ENCODE measurements around the gene PRKN.

PRKN gene

DNA sequence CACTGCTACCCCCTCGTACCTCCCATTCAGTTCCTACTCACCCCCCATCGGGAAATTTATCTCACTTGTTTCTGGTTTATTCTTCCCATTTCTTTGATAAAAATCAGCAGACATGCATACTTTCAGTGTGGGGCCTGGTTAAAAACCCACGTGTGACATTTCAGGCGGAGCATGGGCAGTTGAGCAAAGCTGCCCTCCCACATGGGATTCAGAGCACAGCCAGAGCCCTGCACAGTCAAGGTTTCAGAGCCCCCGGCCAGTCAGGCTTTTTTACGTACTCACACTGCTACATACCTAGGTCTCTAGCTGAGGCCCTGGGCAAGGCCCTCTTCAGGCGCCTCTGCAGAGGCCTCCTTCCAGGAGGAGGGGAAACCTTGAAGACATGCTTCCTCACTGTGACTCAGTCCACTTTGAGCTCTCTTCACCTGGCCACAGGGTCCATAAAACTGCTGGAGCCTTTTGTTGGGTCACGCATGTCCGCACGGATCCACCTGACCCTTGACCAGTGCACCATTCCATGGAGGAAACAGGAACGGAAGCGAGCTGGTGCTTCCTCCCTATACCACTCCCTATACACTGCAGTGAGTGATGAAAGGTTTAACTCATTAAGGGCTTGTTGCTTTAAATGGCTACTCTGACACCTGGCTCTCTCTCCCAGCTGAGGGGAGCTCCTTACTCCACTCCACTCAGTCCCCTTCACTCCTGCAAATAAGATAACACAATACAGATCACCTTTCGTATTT lies 713.3 kb downstream of the PRKN start:
- no peak for DNase-seq

DNA sequence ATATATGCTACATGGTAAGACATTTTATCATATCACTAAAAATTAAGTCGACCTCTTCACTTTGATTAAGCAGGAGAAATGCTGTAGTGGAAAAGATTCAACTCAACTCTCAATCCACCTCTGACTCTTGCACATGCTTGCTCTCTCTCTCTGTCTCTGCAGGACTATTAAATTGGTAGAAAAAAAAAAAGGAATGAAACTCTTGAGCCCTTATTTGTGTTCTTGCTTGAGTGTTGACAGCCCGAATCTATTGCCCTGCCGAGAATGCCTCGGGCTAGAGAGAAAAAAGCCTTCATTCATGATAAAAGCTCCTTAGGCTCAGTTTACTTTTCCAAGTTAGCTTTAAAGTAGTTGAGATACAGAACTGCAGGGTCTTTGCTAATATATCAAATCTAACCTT lies 722.2 kb downstream of the PRKN start:
- DNase-seq = no peak

DNA sequence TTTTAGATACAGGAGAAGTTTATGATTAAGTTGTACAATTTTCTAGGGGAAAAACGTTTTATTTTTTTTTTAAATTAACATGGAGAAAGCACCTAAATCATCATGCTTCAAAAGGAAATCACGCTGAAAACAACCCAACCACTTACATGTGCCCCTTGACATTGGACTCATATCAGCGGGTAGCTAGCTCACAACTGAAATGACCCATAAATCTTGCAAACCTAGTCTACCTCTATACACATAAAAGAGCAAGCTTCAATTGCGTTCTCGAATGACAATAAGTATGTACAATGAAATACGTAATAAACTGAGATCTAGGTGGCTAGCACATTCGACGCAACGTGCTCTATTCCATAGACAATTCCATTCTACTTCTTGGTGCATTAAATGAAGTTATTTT lies 730.8 kb downstream of the PRKN start:
- no peak for DNase-seq

DNA sequence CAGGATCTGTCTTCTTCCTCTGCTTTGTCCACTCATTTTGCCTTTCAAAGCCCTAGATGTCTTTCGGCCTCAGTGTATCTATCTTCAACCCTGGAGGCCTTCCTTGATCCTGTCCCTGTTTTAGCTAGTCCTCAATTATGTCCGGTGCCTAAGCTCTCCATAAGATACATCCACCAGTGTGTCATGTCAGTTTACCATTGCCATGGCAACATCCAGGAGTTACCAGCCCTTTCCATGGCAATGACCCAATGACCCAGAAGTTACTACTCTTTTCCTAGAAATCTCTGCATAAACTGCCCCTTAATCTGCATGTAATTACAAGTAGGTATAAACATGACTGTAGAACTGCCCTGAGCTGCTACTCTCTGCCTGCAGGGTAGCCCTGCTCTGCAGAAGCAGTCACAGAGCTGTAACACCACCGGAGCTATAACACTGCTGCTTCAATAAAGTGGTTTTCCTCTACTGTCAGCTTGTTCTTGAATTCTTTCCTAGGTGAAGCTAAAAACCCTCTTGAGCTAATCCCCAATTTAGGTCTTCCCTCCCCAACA lies 741.6 kb downstream of the PRKN start:
- DNase-seq = no peak

DNA sequence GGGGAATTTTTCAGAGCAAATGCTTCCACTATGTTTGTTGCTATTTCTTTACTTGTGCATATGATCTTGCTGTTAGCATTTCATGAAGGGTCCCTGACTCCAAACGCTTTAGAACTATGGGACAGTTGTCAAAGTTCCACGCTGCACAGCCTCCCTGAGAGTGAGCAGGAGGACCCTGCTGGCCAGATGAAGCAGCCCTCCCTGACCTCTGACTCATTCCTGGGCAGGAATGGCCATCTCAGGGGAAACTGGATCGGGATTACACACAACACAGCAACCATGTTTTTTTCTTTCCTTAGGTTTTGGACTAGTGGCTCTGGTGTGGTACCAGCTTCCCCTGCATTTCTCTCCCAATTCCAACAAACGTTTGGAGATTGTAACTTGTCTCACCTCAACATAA lies 742.9 kb downstream of the PRKN start:
- DNase-seq = no peak

DNA sequence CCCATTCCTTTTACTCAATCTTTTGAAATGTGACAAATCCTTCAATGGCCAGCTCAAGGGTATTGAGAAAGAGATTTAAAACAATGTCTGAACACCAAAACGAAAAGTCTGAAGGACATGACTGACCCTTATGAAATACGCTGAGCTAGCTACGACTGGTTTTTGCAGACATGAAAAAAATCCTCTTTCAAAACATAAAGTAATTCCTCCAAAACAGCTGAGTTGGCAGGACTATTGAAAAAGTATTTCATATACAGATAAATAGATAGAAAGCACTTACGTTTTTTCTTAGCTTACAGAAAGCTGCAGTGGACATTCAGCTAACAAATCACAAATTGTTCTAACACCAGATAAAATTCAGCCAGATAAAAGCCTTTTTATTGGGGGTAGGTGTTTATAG lies 751.0 kb downstream of the PRKN start:
- DNase-seq = no peak

DNA sequence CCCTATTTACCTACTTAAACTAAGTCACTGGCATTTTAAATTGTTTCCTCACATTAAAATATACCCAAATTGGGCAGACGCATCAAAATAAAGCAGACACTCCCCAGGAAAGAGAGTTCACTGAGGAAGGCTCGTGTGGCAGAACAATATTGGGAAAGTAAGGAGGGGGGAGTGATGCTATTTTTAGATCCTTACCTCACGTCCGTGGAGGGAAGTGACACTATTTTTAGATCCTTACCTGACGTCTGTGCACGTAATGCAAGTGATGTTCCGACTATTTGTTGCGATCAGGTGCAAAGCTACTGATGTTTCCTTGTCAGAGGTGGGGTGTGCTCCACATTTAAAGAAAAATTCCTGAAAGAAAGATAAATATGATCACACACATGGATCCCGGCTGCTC lies 754.5 kb downstream of the PRKN start:
- no peak for DNase-seq

DNA sequence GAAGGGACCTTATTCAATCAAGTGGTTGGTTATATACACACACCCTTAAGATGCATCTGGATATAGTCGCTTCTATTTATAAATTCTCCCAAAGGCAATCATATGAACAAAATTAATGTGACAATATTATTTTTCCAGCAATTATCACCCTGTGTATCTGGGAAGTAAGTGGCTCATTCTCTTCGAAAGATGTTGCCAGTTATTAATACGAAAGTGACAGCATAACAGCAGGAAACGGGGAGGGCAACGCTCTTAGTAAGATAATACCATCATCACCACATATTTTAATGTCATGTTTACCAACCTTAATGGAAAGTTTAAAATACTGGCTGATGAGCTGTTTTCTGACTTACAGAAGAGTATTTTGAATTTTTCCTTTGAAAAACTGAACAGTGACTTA lies 756.5 kb downstream of the PRKN start:
- no peak for DNase-seq

DNA sequence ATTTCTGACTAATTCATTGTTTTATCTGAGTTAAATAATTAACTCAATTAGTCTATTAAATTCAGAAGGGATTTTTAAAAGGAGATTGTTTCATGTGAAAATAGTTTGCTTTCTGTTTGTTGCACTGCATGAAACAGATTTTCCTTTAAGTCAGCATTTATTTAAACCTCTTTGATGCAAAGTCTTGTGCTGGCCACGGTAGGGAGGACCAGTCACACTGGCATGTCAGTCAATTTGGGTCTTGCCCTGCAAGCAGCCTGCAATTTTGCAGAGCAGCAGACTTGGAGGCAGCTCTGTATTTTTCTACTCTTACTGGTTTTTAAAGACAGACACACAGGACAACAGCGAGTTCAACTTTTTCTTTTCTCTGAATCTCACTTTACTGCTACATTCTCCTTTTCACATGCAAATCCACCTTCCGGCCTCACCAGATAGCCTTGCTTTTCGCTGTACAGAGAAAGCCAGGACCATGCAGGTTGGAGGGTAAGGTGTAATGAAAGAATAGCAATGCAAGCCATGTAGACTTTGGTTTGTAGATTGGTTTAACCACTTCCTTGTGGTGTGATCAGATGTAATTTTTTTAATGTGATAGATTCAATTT lies 763.8 kb downstream of the PRKN start:
- DNase-seq = no peak

DNA sequence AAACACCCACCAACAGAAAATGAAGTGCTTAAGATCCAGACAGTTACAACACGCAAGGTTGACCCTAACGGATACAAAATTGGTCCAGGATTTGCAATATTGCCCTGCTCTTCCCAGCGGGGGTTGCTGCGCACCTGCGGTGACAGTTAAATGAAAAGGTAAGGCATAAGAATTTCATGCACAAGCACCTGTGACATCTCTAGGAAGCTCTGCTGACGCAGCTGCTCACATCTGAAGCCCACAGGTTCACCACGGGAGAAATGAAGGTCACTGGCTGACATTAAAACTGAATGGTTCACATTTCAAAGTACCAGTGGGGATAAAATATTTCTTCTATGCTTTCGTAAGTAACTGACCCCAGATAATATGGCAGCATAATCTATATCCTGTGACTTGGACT lies 764.4 kb downstream of the PRKN start:
- no peak for DNase-seq

DNA sequence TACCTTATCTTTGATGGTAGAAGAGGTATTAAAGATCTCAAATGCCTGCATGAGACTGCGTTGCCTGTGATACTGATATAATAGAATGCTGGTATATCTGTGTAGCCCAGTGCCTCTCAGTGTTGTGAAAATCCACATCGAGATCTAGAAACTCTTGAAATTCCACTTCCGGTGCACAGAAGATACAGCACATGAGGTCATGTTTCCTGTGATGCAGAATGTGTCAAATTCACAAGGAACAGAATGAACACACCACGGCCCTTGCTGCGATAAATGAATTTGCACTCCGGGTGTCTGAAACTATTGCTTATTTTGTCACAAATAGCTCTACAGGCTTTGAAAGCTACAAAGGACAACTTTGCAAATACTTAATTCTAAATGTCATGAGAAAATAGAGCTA lies 765.8 kb downstream of the PRKN start:
- DNase-seq = no peak

DNA sequence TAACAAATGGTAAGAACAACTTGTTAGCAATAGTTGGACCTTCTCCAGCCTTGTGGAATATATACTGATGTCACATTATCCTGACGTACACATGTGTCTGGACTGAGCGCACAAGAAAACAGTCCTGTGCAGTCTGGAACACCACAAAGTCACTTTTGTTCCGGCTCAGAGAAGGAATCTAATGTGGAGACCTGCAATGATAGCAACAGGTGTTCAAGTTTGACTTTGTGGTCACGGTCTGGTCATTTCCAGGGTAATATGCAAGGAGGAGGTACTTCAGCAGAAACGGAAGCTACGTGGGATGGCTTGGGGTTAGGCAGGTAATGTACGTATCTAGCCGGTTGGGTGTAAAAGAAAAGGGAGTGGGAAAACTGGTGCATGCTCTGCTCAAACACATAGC lies 766.5 kb downstream of the PRKN start:
- DNase-seq = no peak

DNA sequence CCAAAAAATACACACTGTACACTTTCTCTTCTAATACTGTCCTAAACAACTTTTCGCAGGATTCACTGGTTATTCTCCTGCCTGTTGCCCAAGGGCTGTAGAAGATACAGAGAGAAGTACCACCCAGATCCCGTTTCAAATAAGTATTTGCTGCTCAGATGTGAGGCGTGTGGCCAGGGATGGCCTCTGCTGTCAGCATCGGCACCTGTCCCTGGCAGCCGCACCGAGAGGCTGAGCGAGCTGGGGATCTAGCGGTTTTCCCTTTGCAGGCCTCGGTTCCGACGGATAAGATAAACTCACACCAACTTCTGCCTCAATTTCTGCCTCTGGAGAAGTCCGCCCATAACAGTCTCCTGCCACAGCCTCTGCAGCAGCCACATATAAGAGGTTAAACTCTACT lies 768.5 kb downstream of the PRKN start:
- no peak for DNase-seq

DNA sequence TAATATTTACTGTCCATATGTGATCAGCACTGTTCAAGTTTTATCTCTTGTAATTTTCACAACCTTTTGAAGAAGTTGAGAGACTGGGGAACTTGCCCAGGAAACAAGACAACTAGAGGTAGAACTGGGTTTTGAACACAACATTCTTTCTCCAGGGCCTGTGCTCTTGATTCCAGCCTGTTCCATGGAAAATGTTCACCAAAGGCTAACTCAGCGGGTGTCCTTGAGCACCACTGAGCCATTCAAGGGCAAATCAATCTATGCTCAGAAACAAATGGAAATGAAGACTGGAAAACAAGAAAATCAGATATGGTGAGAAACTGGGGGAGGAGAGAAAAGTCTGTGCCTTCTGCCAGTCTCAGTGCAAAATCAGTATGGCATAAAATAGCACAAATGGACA lies 771.5 kb downstream of the PRKN start:
- DNase-seq = no peak

DNA sequence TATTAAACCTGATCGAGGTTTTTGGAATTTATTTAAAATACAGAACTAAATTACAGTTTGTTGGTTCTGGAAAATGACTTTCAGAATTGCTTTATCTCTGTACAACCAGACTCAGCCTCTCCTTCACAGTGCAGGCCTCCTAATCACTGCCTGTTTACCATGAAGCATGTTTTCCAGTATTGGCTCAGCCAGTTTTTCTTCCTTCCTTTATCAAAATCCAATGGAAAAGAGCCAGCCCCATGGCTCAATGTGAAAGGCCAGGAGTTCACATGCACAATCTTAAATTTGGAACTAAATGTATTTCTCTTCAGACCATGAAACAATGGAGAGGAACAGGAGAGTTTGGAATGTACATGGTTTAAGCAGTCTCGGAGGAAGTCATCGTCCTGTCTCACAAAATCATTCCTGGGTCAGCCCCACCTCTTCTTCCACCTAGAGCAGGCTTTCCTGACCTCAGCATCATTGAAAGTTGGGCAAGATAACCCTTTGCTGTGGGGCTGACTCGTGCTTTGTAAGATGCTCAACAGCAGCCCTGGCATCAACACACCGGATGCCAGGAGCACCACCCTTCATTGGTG lies 772.8 kb downstream of the PRKN start:
- no peak for DNase-seq

DNA sequence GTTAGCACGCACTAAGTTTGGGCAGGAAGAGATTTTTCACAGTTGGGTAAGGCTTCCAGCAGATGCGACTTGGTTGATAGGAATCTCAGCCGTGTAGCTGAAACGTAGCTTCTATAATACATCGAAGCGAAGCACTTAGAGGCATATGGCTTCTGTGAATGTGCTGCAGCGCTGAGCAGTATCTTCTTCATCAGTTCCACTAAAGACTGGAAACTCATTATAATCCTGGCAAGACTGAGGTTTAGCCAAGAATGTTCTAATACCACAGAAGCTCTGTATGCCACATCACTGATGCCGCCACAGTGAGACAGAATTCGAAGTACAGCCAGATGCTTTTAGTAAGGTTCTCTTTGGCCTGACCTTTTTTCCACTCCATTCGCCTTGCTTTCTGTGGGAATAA lies 773.5 kb downstream of the PRKN start:
- no peak for DNase-seq

DNA sequence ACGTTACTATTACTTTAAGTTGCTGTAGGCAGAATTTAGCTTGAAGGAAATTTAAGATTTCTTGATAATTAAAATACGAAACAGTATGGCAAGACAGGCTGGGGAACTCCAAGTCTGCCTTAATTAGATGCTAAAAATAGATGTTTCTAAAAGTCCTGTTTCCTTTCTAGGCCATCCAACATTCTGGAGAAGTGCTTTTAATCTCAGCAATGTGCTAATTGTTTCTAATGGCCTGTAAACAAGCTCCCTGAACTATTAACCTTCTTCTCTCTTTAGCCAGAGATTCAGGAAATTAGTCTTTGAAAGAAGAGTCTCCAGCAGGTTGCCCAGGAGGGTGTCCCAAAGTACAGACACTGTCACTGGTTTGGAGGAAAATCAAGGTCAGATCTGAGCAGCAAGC lies 776.4 kb downstream of the PRKN start:
- no peak for DNase-seq

DNA sequence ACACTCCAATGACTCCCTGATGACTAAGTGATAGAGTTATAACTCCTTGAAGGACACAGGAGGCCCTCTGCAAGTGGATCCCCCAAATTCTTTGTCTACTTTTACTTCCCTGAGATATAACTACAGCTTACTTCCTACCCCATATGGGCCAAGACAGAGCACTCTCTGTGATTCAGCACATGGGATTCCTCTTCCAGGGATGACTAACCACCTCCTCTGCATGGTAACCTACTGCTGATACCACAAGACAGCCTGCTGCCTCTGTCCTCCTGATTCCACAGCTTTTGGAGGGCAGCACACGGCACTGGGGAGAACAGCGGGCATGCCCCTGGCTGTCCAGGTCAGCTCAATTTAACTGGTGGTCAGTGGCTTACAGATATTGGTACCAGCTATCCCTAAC lies 778.0 kb downstream of the PRKN start:
- DNase-seq = no peak

DNA sequence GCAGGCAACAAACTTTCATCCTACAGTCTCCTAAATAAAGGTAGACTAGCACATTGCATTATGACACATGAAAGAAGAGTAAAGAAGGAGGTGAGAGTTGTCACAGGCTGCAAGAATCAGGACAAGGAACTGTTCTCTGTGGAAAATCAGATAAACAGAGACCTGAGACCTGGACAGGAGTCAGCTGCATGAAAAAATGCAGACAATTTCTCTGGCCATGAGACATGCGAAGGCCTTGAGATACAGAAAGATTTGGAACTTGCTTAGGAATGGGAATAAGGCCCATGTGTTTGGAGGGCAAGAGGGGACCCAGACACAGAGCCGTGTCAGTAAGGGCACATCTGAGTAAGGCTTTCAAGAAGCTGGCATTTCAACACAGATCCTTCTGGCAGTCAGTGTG lies 779.1 kb downstream of the PRKN start:
- no peak for DNase-seq

DNA sequence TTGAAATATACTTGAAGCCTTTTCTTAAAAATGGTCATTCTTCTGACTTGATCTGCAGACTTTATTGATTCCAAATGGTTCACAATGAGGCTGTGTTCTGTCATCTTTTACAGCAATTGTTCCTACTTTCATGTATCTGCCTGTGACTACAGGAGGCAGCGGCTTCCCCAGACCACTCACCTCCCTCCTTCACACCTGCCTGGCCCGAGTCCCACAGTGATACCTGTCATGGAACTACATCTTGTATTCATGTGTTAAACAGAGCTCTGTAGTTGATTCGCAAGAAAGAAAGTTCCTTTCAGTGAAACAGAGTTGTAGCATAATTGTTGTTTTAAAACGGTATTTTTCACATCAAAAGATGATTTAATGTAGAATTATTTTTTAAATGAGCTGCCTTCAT lies 780.2 kb downstream of the PRKN start:
- no peak for DNase-seq

DNA sequence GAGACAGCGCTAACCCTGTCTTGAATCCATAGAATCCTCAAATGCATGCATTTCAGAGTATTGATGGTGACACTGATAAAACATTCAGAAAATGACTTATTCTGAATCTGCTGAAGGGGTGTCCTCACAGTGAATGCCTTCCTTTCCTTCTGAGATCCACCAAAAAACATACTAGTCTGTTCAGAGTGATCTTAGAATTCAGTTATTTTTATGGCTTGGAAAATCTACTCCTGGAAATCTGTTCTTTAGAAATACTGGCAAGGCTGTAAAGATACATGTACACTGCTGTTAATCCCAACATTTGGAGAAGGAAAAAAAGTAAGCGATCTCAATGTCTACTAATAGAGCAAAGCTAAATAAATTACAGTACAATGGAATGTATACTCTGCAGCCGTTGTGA lies 781.1 kb downstream of the PRKN start:
- no peak for DNase-seq

DNA sequence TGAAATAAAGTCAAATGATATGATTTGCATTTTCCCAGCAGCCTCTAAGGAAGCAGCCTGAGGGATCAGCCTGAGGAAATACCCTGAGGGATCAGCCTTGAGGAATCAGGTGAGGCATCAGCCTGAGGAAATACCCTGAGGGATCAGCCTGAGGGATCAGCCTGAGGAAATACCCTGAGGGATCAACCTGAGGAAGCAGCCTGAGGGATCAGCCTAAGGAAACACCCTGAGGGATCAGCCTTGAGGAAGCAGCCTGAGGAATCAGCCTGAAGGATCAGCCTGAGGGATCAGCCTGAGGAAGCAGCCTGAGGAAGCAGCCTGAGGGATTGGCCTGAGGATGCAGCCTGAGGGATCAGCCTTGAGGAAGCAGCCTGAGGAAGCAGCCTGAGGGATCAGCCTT lies 784.0 kb downstream of the PRKN start:
- DNase-seq = no peak

DNA sequence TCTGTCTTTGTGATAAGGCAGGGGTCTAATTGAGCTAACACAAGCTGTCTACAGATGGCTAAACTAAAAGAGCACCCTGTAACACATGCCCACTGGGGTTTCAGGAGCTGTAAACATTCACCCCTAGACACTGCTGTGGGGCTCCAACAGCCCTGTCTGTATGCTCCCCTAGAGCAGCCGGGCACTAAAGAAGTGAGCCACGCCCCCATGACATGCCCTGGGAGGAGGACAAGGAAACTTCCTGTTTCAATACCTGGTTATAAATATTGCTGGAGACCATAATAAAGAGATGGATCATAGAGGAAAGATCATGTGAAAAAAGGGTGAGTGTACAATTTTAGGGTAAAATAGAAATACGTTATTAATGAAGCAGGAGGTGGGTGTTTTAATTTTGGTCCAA lies 786.0 kb downstream of the PRKN start:
- DNase-seq = no peak

DNA sequence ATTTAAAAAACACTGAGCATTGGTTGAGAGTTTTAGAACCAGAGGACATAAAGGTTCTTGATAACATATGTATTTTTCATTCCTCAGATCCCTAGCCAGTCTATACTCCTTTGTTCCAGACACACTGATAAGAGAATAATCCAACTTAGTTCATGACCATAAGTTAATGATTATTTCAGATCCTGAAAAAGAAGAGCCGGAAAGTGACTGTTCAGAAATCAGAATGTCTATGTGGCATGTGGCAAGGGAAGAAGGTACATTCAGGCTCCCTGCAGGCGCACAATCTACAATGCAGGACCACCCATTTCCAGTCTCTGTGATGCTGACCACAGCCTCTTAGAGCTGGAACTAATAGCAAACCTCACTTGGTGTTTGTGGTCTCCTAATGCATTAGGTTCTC lies 787.0 kb downstream of the PRKN start:
- DNase-seq = no peak

DNA sequence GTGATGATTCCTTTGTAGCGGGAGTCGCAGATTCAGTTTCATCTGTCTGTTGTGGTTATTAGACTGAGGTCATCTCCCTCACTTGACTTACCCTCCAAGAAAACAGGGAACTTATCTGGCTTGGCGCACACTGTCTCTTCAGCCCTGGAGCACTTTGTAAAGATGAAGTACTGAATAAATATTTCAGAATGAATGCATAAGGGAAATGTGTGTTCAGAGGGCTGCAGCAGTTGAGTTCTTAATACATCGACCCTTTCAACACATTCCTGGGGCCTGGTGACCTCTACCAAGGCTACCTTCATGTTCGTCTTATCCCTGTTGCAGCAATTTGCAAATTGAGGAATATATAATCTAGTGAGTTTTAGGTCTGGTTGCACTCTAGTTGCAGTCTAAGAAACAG lies 801.2 kb downstream of the PRKN start:
- no peak for DNase-seq

All from NCI-H446 (cell line).